ENCODE data around the gene TNS3.

The TNS3 gene

DNA sequence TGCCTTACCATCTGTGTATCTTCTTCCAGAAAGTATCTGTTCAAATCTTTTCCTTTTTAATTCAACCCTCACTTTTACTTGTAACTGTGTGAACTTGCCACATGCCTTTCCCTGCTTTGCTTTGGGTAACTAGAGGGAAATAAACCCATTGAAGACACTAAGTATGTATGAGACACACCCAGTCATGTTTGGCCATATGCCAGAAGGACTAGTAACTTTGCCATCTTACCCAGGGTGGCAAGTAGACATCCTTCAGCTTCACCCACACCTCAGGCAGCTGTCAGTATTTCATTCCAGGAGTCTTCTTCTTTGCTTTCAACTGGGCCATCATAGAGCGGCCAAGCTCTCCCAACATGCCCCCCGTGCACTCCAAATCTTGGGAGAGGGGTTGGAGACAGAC, 323.1 kb downstream of the TNS3 start:
- DNase-seq (ENCODE audit: low read depth in 2 of 2), result no peak

DNA sequence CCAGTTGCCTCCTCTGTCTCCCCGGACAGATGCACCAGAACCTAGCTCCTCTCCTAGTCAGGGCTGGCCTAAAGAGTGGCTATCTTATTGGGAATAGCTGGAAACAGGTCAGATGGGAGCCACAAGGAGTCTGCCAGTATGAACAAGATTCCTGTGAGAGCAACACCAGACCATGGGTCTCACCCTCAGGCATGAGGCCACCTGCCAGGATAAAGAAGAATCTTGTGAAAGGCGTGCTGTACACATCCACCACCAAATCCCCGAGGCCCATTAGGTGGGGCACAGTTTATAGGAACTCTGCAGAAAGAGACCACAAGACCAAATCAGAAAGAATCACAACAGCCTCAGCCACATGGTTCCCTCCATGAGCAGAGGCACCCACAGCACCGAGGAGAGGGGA, 325.9 kb downstream of the TNS3 start:
- DNase-seq (ENCODE audit: low read depth in 2 of 2), result no peak

DNA sequence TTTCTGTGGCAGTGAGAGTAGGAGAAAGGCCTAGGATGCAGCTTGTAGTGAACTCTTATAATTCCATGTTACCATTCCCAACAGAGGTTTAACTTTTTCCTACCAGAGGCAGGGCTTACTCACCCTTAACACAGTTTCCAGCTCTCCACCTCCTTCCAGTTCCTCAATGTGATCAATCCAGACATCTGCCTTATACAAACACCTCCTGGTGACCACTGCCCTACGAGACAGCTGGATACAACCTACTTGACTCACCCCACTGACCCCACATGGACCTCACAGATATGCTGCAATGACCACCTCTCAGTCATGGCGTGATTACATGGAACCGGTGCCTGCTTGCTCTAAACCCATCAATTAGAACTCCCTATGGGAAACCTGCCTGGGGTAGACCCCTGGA, 326.5 kb downstream of the TNS3 start:
- no peak for DNase-seq (ENCODE audit: low read depth in 2 of 2)

DNA sequence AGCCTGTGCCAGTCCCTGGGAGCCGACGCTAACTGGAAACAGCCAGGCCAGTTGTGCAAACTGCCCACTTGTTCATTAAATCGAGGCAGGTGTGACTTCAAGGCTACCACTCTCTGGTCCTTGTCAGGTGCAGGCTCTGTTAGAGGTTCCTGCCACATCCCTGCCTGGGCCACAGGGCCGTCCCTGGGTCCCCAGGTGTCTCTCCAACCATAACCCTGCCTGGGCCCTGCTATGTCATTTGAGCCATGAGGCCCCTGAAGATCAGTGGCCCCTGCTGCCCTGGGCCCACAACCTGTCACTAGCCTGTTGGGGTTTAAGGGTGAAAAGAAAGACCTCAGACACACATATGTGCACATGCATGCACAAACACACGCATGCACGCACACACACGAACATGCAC, 326.9 kb downstream of the TNS3 start:
- DNase-seq (ENCODE audit: low read depth in 2 of 2), result no peak

DNA sequence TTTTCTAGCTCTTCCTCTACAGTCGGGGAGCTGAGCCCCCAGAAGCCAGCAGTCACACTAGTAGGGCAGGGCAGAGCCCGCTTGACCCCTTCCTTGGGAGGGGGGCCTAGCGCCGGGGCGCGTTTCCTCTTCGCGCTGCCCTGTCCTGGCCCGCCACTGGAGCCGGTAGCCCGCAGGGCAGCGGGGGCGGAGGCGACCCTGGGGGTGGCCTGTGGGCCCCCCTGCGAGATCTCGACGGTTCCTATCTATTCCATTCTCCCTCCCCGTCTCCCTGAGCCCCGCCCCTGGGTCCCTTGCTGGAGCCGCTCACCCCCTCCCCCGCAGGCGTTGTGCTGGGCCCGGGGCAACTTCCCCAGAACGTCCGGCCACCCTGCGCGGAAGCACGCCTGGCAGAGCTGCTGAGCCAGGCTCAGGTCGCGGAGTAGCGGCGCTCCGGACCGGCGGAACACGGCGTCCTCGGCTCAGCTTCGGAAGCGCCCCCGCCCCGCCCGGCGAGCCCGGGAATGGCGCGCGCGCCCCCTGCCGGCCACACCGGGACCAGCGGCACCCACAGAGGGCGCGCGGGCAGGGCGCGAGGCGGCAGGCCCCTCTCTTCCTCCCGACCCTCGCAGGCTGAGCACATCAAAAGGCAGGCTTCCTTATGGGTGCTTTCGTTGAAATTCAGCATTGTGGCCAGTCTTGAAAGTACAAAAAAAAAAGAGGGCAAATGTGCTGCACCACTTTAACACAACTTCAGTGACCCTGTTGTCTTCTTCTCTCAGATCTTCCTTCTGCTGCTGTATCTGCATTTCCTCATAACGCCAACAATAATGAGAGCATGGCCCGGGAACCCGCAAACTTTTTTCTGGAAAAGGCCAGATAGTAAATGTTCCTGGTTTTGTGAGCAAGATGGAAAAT, 327.6 kb downstream of the TNS3 start:
- peak in 1 of 2 donors; percentile 5 for DNase-seq (ENCODE audit: low read depth in 2 of 2)

DNA sequence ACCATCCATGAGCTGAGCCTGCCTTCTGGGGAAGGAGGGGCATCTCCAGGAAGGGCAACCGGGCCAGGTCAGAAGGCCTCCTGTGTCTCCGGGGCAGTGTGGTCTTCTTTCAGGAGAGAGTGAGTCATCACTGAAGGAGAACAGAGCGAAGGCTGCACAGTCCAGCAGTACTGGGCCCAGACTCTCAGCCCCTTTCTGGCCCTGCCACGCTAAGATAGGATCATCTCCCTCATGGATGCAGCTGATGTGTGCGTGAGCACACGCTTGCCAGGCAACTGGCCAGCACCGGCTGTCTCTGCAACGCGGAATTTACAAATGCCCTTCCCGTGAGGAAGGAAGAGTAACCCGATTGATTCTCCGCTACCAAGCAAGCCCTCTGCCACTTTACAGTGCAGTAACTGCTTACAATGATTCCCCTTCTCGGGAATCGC, 328.2 kb downstream of the TNS3 start:
- DNase-seq (ENCODE audit: low read depth in 2 of 2), result no peak

DNA sequence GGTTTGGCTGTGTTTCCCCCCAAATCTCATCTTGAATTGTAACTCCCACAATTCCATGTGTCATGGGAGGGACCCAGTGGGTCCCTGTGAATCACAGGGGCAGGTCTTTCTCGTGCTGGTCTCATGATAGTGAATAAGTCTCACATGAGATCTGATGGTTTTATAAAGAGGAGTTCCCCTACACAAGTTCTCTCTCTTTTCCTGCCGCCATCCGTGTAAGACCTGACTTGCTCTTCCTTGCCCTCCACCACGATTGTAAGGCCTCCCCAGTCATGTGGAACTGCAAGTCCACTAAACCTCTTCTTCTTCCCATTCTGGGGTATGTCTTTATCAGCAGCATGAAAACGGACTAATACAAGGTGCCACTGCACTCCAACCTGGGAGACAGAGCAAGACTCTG, 329.2 kb downstream of the TNS3 start:
- DNase-seq (ENCODE audit: low read depth in 2 of 2), result no peak

DNA sequence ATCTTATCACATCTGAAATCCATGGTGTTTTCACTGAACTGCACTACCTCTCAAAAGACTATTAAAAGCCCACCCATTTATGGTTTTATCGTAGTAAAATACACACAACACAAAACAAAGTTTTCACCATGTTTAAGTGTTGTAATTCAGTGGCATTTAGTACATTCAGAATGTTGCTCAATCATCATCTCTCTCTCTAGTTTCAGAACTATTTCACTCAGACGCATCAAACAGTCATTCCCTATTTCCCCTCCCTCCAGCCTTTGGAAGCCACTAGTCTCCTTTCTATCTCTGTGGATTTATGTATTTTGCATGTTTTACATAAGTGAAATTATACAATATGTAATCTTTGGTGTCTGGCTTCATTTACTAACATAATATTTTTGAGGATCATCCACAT, 332.6 kb downstream of the TNS3 start:
- no peak for DNase-seq (ENCODE audit: low read depth in 2 of 2)

DNA sequence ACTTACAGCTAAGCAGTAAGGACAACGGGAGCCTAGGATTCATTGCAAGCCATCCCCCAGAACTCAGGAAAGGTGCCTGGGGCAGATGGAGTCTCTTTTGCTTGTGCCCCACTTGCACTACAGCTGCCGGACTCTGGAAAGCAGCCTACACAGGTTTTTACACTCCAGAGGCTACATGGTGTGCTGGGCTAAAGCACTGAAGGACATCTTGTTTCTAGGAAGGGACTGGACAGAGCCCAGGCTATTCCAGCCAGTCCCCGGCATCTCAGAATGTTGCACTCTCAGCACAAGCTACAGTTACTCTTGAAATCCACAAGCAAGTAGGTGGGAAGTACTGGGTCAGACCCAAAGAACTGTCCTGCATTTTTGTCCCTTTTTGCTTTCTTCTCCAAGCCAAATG, 333.1 kb downstream of the TNS3 start:
- DNase-seq (ENCODE audit: low read depth in 2 of 2), result no peak

DNA sequence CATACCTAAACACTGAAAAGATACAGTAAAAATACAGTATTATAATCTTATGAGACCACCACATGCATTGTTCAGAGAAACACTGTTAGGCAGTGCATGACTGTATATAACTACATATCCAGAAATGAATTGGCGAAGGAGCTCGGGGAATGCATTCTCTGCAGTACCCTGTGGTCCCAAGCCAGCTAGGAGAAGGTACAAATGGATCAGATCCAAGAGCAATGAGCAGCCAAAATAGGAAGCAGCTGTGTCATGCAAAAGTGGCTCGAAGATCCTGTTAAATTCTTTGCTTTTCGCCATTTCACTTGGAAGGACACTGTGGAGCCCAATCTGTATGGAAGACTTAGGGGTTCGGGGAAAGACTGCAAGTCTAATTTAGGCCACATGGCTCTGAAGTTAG, 334.8 kb downstream of the TNS3 start:
- no peak for DNase-seq (ENCODE audit: low read depth in 2 of 2)

DNA sequence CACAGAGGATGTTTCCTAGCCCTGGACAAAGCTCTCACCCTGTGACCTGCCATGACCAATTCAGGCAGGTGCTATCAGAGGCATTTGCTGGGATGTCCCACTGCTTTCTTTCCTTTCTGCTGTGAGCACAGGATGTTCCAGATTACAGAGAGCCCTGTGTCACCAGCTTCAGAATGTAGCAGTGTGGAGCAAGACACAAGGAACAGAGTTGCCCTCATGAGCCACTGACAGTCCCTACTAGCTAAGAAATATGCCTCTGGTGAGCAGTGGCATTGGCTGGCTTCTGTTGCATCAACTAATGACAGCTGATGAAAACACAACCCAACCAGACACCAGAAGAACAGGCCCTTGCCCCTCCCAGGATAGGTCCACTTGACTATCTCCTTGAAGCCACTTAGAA, 337.2 kb downstream of the TNS3 start:
- no peak for DNase-seq (ENCODE audit: low read depth in 2 of 2)

DNA sequence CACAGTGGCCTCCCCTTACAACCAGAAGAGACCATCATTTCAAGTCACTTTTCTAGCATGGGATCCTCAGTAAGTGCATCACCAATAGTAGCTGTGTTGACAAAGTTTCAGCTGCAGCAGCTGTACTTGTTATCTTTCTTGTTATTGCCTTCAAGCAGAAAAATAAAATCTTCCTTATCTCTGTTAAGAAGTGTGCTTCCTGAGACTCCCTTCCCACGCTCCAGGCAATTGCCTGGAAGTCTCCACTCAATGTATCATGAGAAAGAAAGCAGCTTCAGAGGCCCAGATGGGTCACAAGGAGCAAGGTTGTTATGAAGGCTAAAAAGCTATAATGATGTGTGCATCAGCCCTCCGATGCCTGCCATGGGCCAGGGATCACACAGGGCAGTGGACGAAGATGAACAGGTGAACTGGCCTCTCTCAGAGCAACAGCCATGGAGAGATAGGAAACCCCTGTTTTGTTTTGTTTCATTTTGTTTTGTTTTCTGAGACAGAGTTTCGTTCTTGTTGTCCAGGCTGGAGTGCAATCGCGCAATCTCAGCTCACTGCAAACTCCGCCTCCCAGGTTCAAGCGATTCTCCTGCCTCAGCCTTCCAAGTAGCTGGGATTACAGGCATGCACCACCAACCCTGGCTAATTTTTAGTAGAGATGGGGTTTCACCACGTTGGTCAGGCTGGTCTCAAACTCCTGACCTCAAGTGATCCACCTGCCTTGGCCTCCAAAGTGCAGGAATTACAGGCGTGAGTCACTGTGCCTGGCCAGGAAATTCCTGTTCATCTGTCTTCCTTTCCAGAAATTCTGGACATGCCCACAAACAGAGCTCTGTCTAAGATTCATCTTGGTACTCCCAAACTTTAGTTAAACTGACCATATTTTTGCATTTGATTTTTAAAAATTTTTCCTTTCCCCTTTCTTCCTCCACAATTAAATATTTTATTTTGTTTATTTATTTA, 340.5 kb downstream of the TNS3 start:
- no peak for DNase-seq (ENCODE audit: low read depth in 2 of 2)

DNA sequence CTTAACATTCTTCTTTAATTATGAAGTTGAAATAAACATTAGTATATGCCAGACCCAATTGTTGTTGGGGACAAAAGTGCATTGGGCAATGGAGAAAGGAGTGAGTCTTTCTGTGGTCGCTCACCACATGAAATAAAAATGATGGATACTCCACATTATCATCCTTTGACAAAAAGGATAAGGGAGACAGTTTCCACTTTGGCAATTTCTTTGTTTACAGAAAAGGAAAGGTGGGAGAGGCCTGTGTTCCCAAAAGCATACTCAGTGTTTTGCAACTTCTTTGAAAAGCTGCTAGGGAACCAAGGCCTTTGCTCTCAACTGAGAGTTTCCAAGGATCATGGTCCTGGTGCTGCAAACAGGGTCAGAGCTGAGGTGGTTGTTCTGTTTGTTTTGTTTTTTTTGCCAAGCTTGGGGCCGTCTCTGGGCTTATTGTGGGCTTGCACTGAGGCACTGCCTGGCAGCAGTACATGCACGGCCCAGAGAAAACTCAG, 341.9 kb downstream of the TNS3 start:
- no peak for DNase-seq (ENCODE audit: low read depth in 2 of 2)

DNA sequence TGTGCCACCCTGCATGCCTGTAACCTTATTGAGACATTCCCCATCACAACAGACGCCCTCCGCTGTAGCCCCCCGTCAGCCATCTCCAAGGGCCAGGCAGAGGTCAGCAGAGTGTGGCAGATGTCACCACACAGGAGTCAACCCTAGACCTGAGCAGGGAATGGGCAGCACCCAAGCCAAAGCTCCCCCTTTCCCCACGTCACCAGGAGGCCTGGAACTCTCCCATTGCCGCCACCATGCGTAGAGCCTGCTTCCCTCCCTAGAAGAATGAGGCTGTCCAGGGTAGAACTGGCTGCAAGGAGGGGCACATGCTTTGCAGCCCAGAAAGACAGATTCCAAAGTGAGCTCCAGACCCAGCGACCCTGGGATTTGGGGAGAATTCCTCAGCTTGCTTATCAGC, 342.9 kb downstream of the TNS3 start:
- no peak for DNase-seq (ENCODE audit: low read depth in 2 of 2)

DNA sequence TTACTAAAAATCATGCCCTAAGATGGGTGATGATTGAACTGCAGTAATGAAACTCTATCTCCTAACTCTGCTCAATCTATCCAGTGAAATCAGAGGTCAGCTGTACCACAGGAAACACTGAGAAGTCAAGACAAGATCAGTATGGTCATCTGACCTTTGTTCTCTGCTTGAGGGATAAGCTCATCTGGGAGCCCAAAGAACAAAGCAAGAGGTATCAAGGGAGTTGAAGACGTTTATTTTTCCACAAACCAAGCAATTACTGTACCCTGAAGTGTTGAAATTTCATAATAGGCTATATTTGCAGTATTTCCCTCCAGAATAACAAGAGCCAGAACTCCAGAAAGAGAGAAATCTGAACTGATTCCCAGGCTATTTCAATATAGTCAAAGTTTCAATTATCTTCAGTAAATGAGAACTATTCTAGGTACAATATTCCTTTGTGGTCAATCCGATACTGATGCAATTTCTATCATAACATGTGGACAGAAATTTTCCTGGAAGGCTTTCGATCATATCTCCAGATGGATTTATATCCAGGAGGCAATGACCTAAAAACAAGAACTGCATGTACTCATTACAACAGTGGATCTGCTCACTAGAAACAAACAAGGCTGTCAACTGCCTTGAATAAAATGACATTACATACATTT, 345.3 kb downstream of the TNS3 start:
- no peak for DNase-seq (ENCODE audit: low read depth in 2 of 2)

DNA sequence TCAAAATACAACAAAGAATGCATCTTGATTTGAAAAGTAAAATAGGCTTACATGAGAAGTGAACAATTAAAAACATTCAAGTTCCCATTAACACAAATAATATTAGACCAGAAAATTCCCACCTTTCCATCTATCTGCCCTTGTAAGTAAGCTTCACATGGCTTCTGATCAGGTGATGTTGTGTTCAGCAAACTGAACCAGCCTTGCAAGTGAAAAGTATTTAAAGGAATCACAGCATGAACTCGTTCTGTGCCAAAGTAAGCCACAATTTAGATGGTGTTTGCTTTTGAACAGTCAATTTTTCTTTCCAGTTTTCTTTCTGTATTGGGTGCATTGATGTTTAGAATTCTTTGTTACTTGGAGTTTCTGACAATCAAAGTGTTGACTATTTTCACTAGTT, 347.9 kb downstream of the TNS3 start:
- no peak for DNase-seq (ENCODE audit: low read depth in 2 of 2)

DNA sequence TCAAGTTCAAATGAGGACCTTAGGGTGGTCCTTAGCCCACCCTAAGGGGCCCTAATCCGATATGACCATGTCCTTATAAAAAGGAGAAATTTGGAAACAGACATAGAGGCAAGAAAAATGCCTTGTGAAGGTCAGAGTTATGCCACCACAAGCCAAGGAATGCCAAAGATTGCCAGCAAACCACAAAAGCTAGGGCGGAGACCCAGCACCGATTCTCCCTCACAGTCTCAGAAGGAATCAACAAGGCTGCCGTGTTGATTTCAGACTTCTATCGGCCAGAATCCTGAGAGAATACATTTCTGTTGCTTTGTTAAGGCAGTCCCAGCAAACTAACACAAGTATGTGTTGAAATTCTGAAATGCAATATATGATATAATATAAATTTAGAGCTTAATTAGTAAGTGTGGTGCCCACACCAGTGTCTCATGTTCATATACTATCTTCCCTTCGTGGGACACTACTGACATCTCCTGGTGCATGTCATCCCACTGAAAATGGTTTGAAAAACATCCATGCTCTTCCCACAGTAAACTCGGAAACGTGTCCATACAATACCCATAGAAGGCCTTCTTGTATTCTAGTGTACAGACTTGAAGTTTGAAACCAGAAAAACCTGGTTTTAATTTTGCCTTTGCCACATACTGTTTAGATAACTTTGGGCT, 349.0 kb downstream of the TNS3 start:
- no peak for DNase-seq (ENCODE audit: low read depth in 2 of 2)

DNA sequence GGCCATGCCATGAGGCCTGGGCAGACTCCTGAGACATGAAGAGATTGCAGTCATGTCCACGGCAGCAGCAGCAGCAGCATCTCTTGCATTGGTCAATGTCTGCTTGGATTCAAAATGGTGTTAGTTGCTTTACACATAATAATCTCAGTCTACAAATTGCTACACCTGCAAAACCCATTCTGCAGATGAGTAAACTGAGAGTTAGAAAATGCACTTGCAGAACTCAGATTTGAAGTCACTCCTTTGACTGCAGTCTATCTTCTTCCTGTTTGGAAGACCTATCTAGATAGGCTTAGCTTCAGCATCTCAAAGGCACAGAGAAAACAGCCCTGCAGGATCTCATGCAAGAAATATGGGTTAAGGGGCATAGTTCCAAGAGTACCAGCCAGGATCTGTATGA, 350.3 kb downstream of the TNS3 start:
- DNase-seq (ENCODE audit: low read depth in 2 of 2), result no peak

DNA sequence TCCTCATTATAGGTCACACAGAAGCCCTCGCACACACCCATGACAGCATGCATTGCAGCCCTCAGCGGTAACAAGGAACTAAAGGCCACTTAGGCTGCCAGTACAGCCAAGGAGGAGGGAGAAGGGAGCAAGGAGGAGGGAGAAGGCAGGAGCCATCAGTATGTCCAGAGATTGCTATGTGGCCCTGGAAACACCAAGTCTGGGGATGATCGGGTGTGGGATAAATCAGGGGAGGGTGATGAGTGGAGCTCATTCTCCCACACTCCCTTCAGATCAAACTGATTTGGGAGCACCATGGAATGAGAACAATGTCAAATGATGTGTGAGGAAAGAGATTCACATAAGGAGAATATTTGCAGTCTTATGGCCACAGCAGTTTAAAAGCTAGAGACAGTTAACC, 350.9 kb downstream of the TNS3 start:
- no peak for DNase-seq (ENCODE audit: low read depth in 2 of 2)

DNA sequence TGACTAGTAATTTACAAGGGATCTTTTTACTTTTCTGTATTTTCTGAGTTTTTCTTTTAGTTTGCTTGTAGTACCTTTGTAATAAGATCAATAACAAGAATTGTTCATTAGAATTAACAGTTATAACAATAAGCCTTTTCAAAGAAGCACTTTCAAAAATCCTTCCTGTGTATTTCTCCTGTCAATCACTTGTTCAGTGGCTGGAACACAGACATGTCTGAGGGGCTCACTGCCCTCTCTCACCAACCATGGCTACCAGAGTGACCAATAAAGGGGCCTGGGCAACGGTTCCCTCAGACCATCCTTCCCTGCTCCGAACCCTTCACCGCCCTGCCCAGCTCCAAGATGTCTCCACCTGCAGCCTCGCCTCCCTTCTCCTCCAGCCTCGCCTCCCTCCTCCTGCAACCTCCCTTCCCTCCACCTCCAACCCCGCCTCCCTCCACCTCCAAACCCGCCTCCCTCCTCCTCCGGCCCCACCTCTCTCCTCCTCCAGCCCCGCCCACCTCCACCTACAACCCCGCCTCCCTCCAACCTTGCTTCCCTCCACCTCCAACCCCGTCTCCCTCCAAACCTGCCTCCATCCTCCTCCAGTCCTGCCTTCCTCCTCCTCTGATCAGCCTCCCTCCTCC, 353.4 kb downstream of the TNS3 start:
- DNase-seq (ENCODE audit: low read depth in 2 of 2), result no peak

DNA sequence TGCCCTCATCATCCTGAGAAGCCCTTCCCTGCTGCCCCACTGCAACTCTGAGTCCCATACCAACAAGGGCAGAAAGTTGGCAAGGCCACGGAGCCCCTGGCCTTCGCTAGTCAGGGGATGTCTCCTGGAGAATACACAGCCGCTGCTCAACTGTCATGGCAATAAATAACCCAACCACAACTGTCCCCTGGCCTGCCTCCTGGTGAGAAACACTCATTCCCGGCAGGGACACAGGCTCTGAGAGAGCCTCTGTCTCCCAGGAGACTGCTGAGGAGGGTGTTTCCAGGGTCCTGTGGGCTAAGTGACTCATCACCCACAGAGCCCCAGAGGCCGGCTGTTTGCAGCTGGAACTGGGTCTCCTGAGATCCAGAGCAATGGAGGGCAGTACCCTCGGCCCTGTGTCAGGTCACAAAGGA, 354.1 kb downstream of the TNS3 start:
- DNase-seq (ENCODE audit: low read depth in 2 of 2), result no peak
